Endothelial cell of umbilical vein (primary cell): ENCODE data around the gene MROH8. TPM values are rescaled to one million over a fixed set of nuclear protein-coding genes. Genes with fewer than 3 reads are reported as not detected.

Source experiments
- BruUV-seq: library from RNA; stranded (reverse); fragments of 400-500 nt; replicated peaks from 2 replicates; lab custom pipeline; 2021; lab: Mats Ljungman, UMichigan
- CTCF ChIA-PET: fragments of 300-600, 350-600 bp; sonication (Branson Sonifier 250); formaldehyde crosslinking; loops from one replicate; lab custom pipeline; 2021; ENCODE audit warnings: antibody characterized with exemption, inconsistent platforms; lab: Charles Lee
- POLR2A ChIA-PET: fragments of 300-600, 350-600 bp; sonication (Branson Sonifier 250); formaldehyde crosslinking; loops from one replicate; lab custom pipeline; 2021; ENCODE audit warnings: antibody characterized with exemption, inconsistent platforms; lab: Charles Lee
- DNase-seq: peaks from one replicate; pipeline ENCODE4 v3.0.0-alpha.2; 2011; ENCODE audit warnings: low read depth, low spot score
- FAIRE-seq: peaks from 2 replicates; lab custom pipeline; 2011; peaks lifted over from hg19 to GRCh38; lab: Jason Lieb, UNC
- H2AFZ ChIP-seq: 2 replicates; pipeline ENCODE4 v1.6.0; 2012; ENCODE audit warnings: low read depth, low read length, control low read depth, inconsistent platforms
- H3K27ac ChIP-seq: 2 replicates; pipeline ENCODE4 v1.5.1; 2011; ENCODE audit warnings: low read depth, mild to moderate bottlenecking, control low read depth, low read length, moderate library complexity; ENCODE audit not compliant: insufficient read depth
- H3K27me3 ChIP-seq, 2 experiments: 2 replicates each; pipeline versions ENCODE4 v1.6.0 to v1.6.1; 2011; ENCODE audit warnings: low read length in 2 of 2, mixed read lengths in 1 of 2; ENCODE audit not compliant: control insufficient read depth in 2 of 2, insufficient read depth in 2 of 2
- H3K36me3 ChIP-seq, 2 experiments: 2 replicates in 1 of 2; 3 replicates in 1 of 2; pipeline ENCODE4 v1.5.1; 2011; ENCODE audit warnings: low read length in 2 of 2, mild to moderate bottlenecking in 1 of 2, moderate library complexity in 1 of 2; ENCODE audit not compliant: control insufficient read depth in 2 of 2, insufficient read depth in 2 of 2; ENCODE audit errors: extremely low read depth in 1 of 2
- H3K4me1 ChIP-seq: 3 replicates; pipeline ENCODE4 v1.5.1; 2011; ENCODE audit warnings: mild to moderate bottlenecking, low read length; ENCODE audit not compliant: control insufficient read depth, insufficient read depth; ENCODE audit errors: extremely low read depth
- H3K4me2 ChIP-seq: 2 replicates; pipeline ENCODE4 v1.6.1; 2011; ENCODE audit warnings: low read length, control low read depth, mixed read lengths; ENCODE audit not compliant: insufficient read depth
- H3K4me3 ChIP-seq, 3 experiments: fragments of 200-600 bp in 1 of 3; sonication (generic), shearing (Covaris generic) in 1 of 3; replicated peaks in 1 of 3; 2 replicates each; pipeline ENCODE4 v1.5.1; 2011 to 2016; ENCODE audit warnings: control low read depth in 3 of 3, low read length in 3 of 3, mild to moderate bottlenecking in 2 of 3, inconsistent platforms in 1 of 3, low read depth in 1 of 3, moderate library complexity in 1 of 3; ENCODE audit not compliant: insufficient read depth in 1 of 3
- H3K79me2 ChIP-seq: 2 replicates; pipeline ENCODE4 v1.6.0; 2012; ENCODE audit warnings: low read length, inconsistent platforms; ENCODE audit not compliant: control insufficient read depth, insufficient read depth
- H3K9ac ChIP-seq: replicated peaks from 2 replicates; pipeline ENCODE3; 2011; ENCODE audit warnings: low read length, control low read depth; ENCODE audit not compliant: insufficient read depth; ENCODE audit errors: extremely low read depth
- H3K9me1 ChIP-seq: replicated peaks from 3 replicates; pipeline ENCODE4 v1.6.0; 2011; ENCODE audit warnings: mild to moderate bottlenecking, low read length; ENCODE audit not compliant: control insufficient read depth, insufficient read depth; ENCODE audit errors: extremely low read depth
- H3K9me3 ChIP-seq: replicated peaks from 2 replicates; pipeline ENCODE4 v1.5.1; 2012; ENCODE audit warnings: low read length, inconsistent platforms; ENCODE audit not compliant: control insufficient read depth, insufficient read depth
- H4K20me1 ChIP-seq: replicated peaks from 2 replicates; pipeline ENCODE3; 2011; ENCODE audit warnings: mild to moderate bottlenecking, low read length; ENCODE audit not compliant: control insufficient read depth, insufficient read depth; ENCODE audit errors: extremely low read depth
- EZH2 ChIP-seq: IDR thresholded peaks from 2 replicates; pipeline ENCODE4 v1.6.1; 2012; ENCODE audit warnings: borderline replicate concordance, low read depth, mild to moderate bottlenecking, moderate library complexity, low read length, inconsistent platforms; ENCODE audit not compliant: severe bottlenecking
- FOS ChIP-seq: IDR thresholded peaks from 2 replicates; pipeline ENCODE4 v1.6.1; 2011; ENCODE audit warnings: mild to moderate bottlenecking, low read length, moderate library complexity, borderline replicate concordance; ENCODE audit not compliant: insufficient read depth
- GATA2 ChIP-seq: IDR thresholded peaks from 2 replicates; pipeline ENCODE4 v1.7.0; 2011; ENCODE audit warnings: low read depth, mild to moderate bottlenecking, moderate library complexity, mixed read lengths, low read length; ENCODE audit not compliant: insufficient read length, insufficient read depth
- JUN ChIP-seq: IDR thresholded peaks from 2 replicates; pipeline ENCODE4 v1.6.1; 2011; ENCODE audit warnings: borderline replicate concordance, low read depth; ENCODE audit not compliant: insufficient read length, insufficient read depth
- POLR2AphosphoS5 ChIP-seq: IDR thresholded peaks from 2 replicates; pipeline ENCODE4 v1.6.1; 2012; ENCODE audit warnings: low read depth, mild to moderate bottlenecking, control low read depth, low read length, moderate library complexity; ENCODE audit not compliant: insufficient read depth
- dilution Hi-C: fragments of 300-500 bp; cut with MboI; formaldehyde crosslinking; loops from one replicate; pipeline ENCODE4 v1.15.0; 2019; ENCODE audit warnings: low sequenced_read_pairs; ENCODE audit not compliant: extremely low pct_ligation_motif_present
- intact Hi-C: fragments of 100-400 bp; cut with micrococcal nuclease; formaldehyde crosslinking; loops from one replicate; pipeline ENCODE4 v1.10.0; 2022
- polyA plus RNA-seq, 4 experiments: library from polyadenylated mRNA; depleted of rRNA in 3 of 4; stranded (reverse) in 3 of 4; unstranded in 1 of 4; fragments of >200 nt; gene quantifications; 2 replicates each; pipeline versions ENCODE4 v1.2.1 to v1.2.3, GENCODE V29; 2011 to 2012; ENCODE audit warnings: missing spikeins in 1 of 4
- total RNA-seq: library from RNA; stranded (reverse); gene quantifications from 2 replicates; pipeline ENCODE4 v1.2.3, GENCODE V29; 2021
- TF ChIP-seq, protein P1 (sequence below): IDR thresholded peaks from 2 replicates; pipeline ENCODE4 v1.6.1; 2011; ENCODE audit not compliant: insufficient read depth, insufficient read length
- TF ChIP-seq, protein P2 (sequence below), 2 donors: IDR thresholded peaks; 1 replicate in 1 of 2; 2 replicates in 1 of 2; pipeline ENCODE4 v1.5.1; 2011; ENCODE audit warnings: low read length in 2 of 2, mild to moderate bottlenecking in 2 of 2, moderate library complexity in 2 of 2, control low read depth in 1 of 2, inconsistent platforms in 1 of 2, low read depth in 1 of 2; ENCODE audit not compliant: insufficient read depth in 1 of 2; ENCODE audit errors: extremely low read depth in 1 of 2

MROH8 gene
- total and polyA plus RNA-seq, 2 donors (not counting 3 experiments of a cell fraction or from before 2014, with no cell fraction given): 1.3 to 1.5 TPM

DNA sequence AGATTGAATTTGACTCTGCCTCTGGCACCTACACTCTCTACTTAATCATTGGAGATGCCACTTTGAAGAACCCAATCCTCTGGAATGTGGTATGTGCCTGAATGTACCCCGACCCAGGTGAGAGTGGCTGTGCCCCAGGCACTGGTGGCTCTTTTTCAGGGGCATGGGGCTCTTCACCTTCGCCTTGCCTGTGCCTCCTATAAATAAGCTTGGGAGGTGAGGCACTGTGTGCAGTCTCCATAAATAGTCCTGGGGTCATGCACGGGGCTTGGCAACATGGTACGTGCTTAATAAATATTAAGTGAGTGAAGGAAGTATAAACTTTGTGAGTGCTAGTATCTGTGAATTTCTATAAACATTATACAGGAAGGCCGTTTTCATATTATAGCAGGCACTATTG lies 49.3 kb upstream of the MROH8 start:
- Histone ChIP-seq H3K9me1 (no peaks in the 10 kb centered on the region), H3K9ac (no peak overlapping the region), H3K27me3 (no peaks in the 10 kb centered on the region), H3K79me2 (no peaks in the 10 kb centered on the region), H4K20me1 (no peaks in the 10 kb centered on the region), H3K4me3 (no peak overlapping the region), H3K4me1 (no peaks in the 10 kb centered on the region), H3K36me3 (peaks cover 46 to 57% of the 10 kb centered on the region in 2 experiments), H3K27ac (no peak overlapping the region), H3K9me3 (no peaks in the 10 kb centered on the region), H2AFZ (no peak overlapping the region), H3K4me2 (no peak overlapping the region)
- no peak for DNase-seq
- ChIA-PET CTCF (interaction anchor here (0.7 to 2.1 kb wide), 2 partner anchors 33 to 42 kb away, joined by 3 to 7 read pairs; no protein-coding TSS in a partner anchor), POLR2A (no interaction called here)
- TF ChIP-seq FOS: no peak
- TF ChIP-seq POLR2AphosphoS5: no peak
- TF ChIP-seq, protein P1, sequence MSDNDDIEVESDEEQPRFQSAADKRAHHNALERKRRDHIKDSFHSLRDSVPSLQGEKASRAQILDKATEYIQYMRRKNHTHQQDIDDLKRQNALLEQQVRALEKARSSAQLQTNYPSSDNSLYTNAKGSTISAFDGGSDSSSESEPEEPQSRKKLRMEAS: no peak
- no peak for TF ChIP-seq JUN
- TF ChIP-seq, protein P2, sequence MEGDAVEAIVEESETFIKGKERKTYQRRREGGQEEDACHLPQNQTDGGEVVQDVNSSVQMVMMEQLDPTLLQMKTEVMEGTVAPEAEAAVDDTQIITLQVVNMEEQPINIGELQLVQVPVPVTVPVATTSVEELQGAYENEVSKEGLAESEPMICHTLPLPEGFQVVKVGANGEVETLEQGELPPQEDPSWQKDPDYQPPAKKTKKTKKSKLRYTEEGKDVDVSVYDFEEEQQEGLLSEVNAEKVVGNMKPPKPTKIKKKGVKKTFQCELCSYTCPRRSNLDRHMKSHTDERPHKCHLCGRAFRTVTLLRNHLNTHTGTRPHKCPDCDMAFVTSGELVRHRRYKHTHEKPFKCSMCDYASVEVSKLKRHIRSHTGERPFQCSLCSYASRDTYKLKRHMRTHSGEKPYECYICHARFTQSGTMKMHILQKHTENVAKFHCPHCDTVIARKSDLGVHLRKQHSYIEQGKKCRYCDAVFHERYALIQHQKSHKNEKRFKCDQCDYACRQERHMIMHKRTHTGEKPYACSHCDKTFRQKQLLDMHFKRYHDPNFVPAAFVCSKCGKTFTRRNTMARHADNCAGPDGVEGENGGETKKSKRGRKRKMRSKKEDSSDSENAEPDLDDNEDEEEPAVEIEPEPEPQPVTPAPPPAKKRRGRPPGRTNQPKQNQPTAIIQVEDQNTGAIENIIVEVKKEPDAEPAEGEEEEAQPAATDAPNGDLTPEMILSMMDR (IDR thresholded peaks at IDR 0.05; ENCODE audit: extremely low read depth in 1 of 2, insufficient read depth in 1 of 2, low read depth in 1 of 2, low read length in 2 of 2): no peak
- TF ChIP-seq GATA2: no peak
- no peak for TF ChIP-seq EZH2
- intact Hi-C loops (no loop called here), dilution Hi-C loops (no loop called here)
- BruUV-seq: no TSS peak
- no peak for FAIRE-seq
